Measurements from ENCODE around the gene FCER1A. TPM values are rescaled to one million over a fixed set of nuclear protein-coding genes. Genes with fewer than 3 reads are reported as not detected.

The FCER1A gene
- polyA plus RNA-seq, 1 experiment: not detected

GRCh38 chr1:159296706-159297375 is 5.3 kb upstream of the FCER1A start:
- no peak for DNase-seq (ENCODE audit: low read depth)
- Histone ChIP-seq H3K36me3 (ENCODE audit: control insufficient read depth, insufficient read depth, low read length) (no peaks in the 10 kb centered on the region), H3K27me3 (ENCODE audit: control insufficient read depth, insufficient read depth, low read length) (no peaks in the 10 kb centered on the region), H3K4me3 (ENCODE audit: low read depth, low read length) (no peak overlapping the region)
- ChIA-PET CTCF (interaction anchor here (0.8 kb wide), 1 partner anchor 26 kb away, joined by 3 read pairs; no protein-coding TSS in a partner anchor), POLR2A (interaction anchor here (0.7 kb wide), 1 partner anchor 591 kb away, joined by 3 read pairs; no protein-coding TSS in a partner anchor)
- no peak for TF ChIP-seq CTCF (IDR thresholded peaks at IDR 0.05; ENCODE audit: insufficient read depth, low read depth, low read length)

GRCh38 chr1:159300146-159300545 is 2.0 kb upstream of the FCER1A start:
- CTCF ChIA-PET: no interaction called here
- POLR2A ChIA-PET: no interaction called here
- DNase-seq (ENCODE audit: low read depth): no peak
- Histone ChIP-seq H3K4me3 (ENCODE audit: low read depth, low read length) (no peak overlapping the region), H3K27me3 (ENCODE audit: control insufficient read depth, insufficient read depth, low read length) (no peaks in the 10 kb centered on the region), H3K36me3 (ENCODE audit: control insufficient read depth, insufficient read depth, low read length) (no peaks in the 10 kb centered on the region)
- no peak for TF ChIP-seq CTCF (IDR thresholded peaks at IDR 0.05; ENCODE audit: insufficient read depth, low read depth, low read length)

GRCh38 chr1:159307346-159308020 is 5.3 kb downstream of the FCER1A start:
- no peaks in the 10 kb centered on the region for H3K27me3 ChIP-seq (ENCODE audit: control insufficient read depth, insufficient read depth, low read length)
- ChIA-PET POLR2A (no interaction called here), CTCF (interaction anchor here (0.6 kb wide), 1 partner anchor 256 kb away, joined by 4 read pairs; no protein-coding TSS in a partner anchor)
- TF ChIP-seq CTCF (IDR thresholded peaks at IDR 0.05; ENCODE audit: insufficient read depth, low read depth, low read length): no peak
- no peak for DNase-seq (ENCODE audit: low read depth)
- no peak overlapping the region for H3K4me3 ChIP-seq (ENCODE audit: low read depth, low read length)
- H3K36me3 ChIP-seq (ENCODE audit: control insufficient read depth, insufficient read depth, low read length): no peaks in the 10 kb centered on the region

- H3K27me3 ChIP-seq (ENCODE audit: control insufficient read depth, insufficient read depth, low read length): no peaks in the 10 kb centered on the region
- no peak for TF ChIP-seq CTCF (IDR thresholded peaks at IDR 0.05; ENCODE audit: insufficient read depth, low read depth, low read length)
- no peak overlapping the region for H3K4me3 ChIP-seq (ENCODE audit: low read depth, low read length)
- ChIA-PET POLR2A (no interaction called here), CTCF (no interaction called here)
- no peak for DNase-seq (ENCODE audit: low read depth)
- H3K36me3 ChIP-seq (ENCODE audit: control insufficient read depth, insufficient read depth, low read length): no peaks in the 10 kb centered on the region
These were observed 9.5 kb downstream of the FCER1A start for GRCh38 chr1:159311679-159312078.

GRCh38 chr1:159315381-159315780 is 13.2 kb downstream of the FCER1A start:
- no peaks in the 10 kb centered on the region for H3K27me3 ChIP-seq (ENCODE audit: control insufficient read depth, insufficient read depth, low read length)
- no peak for TF ChIP-seq CTCF (IDR thresholded peaks at IDR 0.05; ENCODE audit: insufficient read depth, low read depth, low read length)
- no peak overlapping the region for H3K4me3 ChIP-seq (ENCODE audit: low read depth, low read length)
- no peaks in the 10 kb centered on the region for H3K36me3 ChIP-seq (ENCODE audit: control insufficient read depth, insufficient read depth, low read length)
- ChIA-PET CTCF (no interaction called here), POLR2A (no interaction called here)
- no peak for DNase-seq (ENCODE audit: low read depth)

All from BJ (cell line).